GM12801 (cell line): ENCODE data around the gene FTCD.

Source experiments
- CTCF ChIP-seq: IDR thresholded peaks from one replicate; pipeline ENCODE4 v1.5.1; 2011; ENCODE audit warnings: control low read depth; ENCODE audit not compliant: insufficient read length; ENCODE audit errors: extremely low read depth

Gene FTCD

GRCh38 chr21:46119144-46119636 lies 36.2 kb downstream of the FTCD start:
- no peak for TF ChIP-seq CTCF

GRCh38 chr21:46118316-46119143 lies 36.8 kb downstream of the FTCD start:
- TF ChIP-seq CTCF, result no peak

- no peak for TF ChIP-seq CTCF
Observed at GRCh38 chr21:46117586-46118315, 37.6 kb downstream of the FTCD start.

GRCh38 chr21:46116776-46117585 lies 38.4 kb downstream of the FTCD start:
- no peak for TF ChIP-seq CTCF

GRCh38 chr21:46116189-46116775 lies 39.1 kb downstream of the FTCD start:
- no peak for TF ChIP-seq CTCF

GRCh38 chr21:46115441-46116188 lies 39.8 kb downstream of the FTCD start:
- no peak for TF ChIP-seq CTCF
